NCI-H2029 treated with DMSO at 0.1 percent for 48 hours (cell line): ENCODE measurements around the gene NME2.
"Not testable (repeated sequence)": the region's sequence is repeated elsewhere in the genome, so short reads cannot be mapped to it uniquely, and the experiment has no call there.

ENCODE experiments used
- DNase-seq: peaks from one replicate; lab custom pipeline; 2025; lab: John Stamatoyannopoulos, UW

NME2 gene

DNA sequence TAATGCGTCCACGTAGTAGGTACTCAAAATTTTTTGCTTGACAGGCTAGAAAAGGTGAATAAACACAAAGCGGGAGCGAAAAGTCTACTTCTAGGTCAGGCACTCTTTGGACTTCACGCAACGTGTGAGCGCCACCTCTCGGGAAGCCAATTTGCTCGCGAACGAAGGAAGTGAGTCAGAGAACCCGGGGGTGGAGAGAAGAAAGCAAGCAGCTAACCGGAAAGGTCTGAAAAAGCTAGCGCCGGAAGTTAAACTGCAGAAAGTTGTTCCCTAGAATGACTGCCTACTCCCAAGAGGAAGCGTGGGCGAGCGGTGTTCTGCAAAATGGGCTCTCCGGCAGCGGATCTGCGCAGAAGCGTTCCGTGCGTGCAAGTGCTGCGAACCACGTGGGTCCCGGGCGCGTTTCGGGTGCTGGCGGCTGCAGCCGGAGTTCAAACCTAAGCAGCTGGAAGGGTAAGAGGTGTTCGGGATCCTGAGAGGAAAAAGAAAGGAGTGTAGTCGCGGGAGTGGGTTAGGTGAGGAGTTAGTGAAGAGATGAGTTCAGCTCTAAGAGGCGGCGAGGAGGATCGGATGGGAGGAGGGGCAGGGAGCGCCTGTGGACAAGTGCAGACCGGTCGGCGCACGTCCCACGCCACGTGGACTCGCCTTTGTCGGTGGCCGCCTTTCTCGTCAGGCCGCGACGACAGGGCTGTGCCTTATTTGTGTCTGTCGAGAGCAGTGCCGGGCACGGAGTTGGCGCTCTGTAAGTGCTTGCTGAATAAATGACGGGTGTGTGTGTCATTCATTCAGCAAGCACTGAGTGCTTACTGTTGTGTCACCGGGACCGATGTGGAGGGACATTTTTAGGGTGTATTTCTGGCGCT lies 12.8 kb upstream of the NME2 start, which contains the start of gene NME1:
Gene NME1 (plus strand): TSS at position 350 of the 863 bp plus-strand sequence. CDS start 2,096 bp downstream, outside the sequence.
- peak; percentile 95 for DNase-seq

DNA sequence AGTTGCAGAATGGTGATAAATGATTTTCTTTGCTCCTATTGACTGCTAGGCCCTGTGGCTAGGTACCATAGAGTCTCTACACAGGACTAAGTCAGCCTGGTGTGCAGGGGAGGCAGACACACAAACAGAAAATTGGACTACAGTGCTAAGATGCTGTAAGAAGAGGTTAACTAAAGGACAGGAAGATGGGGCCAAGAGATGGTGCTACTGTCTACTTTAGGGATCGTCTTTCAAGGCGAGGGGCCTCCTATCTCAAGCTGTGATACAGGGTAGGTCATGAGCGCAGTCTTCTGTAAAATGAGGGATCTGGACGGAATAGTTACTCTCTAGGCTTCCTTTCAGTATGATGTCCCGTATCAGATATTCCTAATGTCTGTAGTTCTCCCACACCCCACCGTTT lies 12.0 kb upstream of the NME2 start:
- no peak for DNase-seq

DNA sequence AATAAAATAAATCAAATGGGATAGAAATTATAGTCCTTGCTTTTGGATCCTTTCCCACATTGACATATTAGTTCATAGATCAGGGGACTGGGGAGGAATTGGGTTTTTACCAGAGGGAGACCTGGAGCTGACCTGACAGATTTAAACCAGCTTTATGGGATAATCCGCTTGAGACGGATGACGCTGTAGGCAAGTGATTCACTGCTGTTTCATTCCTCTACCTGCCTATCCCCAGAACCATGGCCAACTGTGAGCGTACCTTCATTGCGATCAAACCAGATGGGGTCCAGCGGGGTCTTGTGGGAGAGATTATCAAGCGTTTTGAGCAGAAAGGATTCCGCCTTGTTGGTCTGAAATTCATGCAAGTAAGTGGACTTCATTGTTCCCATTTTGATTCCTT lies 10.8 kb upstream of the NME2 start:
- DNase-seq: no peak

DNA sequence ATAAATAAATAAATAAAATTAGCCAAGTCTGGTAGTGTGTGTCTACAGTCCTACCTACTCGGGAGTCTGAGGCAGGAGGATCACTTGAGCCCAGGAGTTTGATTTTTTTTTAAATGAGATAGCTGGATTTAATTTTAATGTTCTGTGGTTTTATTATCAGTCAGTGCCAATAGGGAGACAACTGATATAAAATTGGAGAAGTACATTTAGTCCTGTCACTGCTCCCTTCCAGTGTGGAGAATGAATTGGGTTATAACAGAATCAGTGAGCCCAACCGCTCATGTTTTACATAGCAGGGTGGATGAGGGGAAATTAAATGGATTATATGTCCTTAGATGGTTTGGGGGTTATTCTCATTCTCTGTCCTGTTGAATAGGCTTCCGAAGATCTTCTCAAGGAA lies 6.6 kb upstream of the NME2 start:
- DNase-seq: no peak

DNA sequence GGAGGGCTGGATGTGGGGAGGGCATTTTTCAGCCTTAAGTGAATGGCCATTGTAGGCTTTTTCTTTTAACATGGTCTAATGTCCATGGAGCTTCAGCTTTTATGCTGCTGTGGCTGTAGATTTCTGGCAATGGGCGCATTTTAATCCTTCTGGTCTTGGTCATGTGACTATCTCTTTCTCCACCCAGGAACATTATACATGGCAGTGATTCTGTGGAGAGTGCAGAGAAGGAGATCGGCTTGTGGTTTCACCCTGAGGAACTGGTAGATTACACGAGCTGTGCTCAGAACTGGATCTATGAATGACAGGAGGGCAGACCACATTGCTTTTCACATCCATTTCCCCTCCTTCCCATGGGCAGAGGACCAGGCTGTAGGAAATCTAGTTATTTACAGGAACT lies 4.7 kb upstream of the NME2 start:
- no peak for DNase-seq

DNA sequence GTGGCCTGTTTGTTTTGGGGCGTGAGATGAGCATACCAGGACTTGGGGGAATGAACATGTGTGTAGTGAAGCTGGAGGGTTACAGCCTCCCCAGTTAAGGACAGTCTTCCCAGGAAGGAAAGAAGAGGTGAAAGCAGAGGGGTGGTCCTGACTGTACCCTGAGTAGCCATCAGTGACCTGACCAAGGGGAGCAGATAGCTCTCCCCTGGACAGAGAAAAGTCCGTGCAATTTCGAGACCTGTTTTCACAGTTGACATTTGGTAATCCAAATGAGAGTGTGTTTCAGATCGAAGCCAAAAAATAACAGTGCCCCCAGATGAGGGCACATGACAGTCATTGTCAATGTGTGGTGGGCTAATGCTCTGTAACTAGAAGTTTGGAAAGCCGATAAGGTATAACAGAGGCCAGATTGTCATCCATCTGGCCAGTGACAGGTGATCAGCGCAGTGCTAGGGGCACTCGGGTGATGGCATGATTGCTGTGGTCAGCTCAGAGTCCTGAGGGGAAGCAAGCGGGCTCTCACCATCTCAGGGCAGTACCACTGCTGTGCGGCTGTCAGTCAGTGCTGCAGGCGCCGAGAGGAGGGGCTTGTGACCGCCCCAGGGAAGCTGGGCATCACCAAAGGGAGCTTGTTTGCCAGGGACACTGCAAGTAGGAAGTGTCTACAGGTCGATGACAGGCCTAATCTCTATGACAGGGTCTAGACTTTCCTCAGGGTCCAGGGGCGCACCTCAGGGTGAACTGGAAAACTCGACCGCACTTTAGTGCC lies 1.1 kb upstream of the NME2 start:
- no peak for DNase-seq

DNA sequence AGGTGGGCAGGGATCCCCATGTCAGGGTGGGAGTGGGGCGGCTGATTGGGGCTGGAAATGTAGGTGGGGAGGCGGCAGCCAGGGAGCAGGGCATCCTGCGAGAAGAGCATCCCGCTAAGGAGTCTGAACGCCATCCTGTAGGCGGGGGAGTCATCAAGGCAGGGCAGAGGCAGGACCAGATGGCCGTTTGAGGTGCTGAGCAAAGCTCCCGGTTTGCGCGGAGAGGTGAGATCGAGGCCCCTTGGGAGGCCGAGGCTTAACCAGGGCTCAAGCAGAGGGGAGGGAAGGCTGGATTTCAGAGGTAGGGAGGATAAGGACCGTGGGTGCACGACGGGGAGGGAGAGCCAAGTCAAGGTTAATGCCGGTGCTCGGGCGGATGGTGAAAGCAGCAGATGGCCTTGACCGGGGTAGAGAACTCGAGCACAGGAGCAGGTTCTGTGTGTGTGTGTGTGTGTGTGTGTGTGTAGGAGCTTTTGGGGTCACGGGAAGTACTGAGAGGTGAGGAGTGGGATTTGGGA lies 472 bp upstream of the NME2 start:
- DNase-seq: no peak

DNA sequence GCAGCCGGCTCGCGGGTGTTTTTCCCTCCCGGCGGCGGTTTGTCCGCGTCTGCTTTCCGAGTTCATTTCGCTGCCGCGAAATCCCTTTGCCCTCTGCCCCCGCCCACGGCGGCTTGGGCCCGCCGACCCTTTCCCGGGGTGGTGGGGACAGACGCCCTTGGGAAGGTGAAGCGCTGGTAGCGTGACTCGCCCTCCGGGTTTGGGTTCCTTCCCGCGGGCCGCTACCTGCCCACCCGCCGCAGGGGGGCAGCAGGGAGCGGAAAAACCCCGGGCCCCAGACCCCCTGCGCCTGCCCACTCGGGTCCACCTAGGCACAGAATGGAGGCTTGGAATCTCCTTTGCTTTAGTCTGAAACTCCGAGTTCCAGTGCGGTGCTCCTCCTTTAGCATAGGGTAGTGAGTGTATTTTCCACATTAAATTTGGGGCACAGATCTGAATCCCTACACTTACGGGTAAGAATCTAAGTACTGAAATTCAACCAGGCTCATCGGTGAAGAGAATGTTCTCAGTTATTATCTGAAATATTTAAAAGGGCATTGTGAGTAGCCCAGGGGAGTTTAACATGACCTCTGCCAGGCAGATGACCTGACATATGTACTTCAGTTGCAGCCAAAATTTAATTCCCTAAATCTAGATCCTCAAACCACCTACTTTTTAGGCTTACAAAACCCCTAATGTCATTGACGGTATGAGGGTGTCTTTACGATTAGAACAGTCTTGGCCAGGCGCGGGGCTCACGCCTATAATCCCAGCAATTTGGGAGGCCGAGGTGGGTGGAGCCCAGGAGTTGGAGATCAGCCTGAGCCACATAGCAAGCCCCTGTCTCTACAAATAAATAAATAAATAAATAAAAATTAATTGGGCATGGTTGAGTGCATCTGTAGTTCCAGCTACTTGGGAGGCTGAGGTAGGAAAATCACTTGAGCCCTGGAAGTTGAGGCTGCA lies 1.0 kb downstream of the NME2 start:
- no peak for DNase-seq

DNA sequence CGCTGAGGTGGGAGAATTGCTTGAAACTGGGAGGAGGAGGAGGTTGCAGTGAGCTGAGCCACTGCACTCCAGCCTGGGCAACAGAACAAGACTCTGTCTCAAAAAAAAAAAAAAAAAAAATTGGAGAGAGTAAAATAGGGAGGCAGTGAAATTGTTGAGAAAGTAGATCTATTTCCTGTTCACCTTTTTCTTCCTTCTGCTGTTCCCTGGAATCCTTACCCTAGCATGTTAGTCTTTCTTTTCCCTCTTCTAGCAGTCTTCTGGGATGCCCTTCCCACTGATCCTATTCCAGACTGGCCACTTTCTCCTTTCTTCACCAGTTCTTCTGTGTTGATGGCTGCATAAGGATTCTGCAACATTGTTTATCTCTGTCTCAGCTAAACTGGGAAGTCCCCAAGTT lies 3.1 kb downstream of the NME2 start:
- no peak for DNase-seq

DNA sequence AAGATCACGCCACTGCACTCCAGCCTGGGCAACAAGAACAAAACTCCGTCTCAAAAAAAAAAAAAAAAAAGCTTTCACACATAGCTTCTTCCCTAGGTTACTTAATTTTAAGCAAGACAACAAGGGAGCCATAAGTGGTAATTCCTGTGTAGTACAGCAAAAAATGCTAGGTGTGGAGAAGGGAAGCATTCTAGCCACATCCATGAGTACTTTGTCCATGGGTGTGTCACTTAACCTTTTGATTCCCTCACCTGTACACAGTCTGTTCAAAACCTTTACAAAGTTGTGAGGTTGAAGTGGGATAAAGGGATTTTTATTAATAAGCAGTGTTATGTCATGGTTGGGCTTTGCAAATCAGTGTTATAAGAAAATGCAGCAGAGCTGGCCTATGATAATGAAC lies 4.5 kb downstream of the NME2 start:
- DNase-seq: no peak

DNA sequence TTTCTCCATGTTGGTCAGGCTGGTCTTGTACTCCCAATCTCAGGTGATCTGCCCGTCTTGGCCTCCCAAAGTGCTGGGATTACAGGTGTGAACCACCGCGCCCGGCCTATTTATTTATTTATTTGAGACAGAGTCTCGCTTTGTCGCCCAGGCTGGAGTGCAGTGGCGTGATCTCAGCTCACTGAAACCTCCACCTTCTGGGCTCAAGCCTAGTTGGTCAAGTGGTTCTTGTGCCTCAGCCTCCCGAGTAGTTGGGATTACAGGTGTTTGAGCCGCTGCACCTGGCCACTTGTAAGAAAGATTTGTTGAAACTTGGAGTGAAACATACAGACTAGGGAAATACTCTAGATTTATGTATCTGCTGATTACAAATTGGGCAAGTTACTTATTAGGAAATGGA lies 5.8 kb downstream of the NME2 start:
- DNase-seq: not testable (repeated sequence)

DNA sequence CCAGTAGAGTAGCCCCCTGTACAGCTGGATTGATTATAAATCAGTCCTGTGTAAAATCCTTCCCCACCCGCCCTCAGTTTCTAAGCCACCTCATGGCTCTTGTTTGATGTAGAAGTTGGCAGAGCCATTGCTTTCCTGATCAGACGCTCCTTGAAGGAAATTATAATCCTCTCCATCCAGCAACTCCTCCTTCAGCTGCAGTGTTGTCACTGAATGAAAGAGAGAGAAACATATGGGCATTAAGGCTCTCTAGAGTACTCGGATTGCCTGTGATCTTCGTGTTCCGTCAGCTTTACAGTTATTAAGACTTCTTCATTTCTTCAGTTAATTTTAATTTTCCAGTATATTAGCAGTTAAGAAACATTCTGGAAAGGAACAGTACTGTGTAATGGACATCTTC lies 14.3 kb downstream of the NME2 start:
- no peak for DNase-seq

DNA sequence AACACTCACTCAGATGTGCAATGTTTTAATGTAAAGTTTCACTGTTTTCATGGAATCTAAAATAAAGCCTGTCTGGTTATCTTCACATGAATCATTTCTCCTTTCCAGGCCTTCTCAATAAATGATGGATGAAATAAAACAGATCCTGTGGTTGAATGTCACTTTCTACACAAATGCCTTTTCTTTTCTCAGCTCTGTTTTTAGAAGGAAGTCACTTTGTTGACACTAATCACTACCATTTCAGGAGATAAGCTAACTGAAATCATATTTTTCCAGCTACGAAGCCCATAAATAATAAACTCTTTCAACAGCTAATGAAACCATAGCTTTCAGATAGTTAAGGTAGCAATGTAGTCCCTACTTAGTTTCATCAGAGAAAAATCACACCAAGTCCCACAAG lies 17.9 kb downstream of the NME2 start:
- DNase-seq: no peak

DNA sequence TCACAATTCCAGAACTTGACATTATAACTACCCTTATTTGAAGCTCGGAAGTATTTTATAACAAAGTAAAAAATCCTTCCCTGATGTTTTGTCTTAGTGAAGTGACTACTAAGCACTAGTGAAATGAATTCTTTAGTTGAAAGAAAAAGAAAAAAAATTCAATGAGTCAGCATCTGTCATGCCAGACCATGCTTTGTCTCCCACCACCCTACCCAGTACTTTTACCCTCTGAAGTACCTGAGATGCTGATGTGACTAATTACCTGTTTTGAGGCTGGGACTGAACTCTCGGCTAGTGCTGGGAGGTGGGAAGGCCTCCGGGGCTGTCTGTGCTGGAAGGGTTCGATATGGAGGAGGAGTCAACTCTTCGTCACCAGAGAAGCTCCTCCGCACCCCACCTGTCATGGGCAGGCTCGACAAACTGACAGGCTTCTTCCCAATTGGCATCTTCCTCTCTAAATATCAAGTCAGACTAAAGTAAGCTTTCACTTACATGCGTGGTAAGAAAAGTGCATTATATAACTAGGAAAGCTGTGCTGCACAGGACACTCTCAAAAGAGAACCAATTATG lies 19.6 kb downstream of the NME2 start:
- no peak for DNase-seq

DNA sequence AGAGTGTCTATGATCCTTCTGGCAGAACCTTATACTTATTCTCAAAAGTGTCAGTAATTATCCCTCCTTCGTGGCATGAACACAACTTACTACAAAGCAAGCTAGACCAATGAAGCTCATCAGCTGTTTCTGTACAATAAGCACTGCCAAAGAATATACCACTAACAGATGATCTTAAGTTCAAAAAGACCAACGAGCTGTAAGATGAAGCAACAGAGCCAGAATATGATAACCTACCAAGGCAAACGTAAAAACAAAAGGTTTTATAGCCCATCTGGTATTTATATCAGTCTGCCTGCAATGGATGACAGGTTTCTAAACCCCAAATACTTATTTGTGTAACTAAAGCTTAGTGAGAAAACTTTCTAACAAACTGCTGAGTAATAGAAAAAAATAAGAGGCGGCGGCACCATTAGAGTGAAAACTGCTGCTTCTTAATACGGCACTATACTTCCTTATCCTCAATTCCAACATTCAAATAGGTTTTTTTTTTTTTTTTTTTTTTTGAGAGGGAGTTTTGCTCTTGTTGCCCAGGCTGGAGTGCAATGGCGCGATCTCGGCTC lies 22.1 kb downstream of the NME2 start:
- DNase-seq: no peak

DNA sequence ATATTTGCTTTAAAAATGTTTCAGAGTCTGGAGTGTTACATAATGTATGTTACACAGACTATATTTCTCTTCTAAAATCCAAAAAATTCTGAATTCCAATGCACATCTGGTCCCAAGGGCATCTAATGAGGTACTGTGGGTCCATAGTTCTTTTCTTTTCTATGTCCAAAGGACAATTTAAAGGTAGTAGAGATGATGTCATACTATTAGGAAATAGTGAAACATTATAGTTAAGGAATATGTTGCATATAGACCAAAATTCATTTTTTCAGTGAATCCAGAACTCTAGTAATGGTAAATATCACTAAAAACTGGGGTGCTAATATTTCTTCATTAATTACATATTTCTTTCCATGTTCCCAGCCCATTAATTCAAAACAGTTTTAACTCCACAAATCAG lies 23.0 kb downstream of the NME2 start:
- DNase-seq: no peak

DNA sequence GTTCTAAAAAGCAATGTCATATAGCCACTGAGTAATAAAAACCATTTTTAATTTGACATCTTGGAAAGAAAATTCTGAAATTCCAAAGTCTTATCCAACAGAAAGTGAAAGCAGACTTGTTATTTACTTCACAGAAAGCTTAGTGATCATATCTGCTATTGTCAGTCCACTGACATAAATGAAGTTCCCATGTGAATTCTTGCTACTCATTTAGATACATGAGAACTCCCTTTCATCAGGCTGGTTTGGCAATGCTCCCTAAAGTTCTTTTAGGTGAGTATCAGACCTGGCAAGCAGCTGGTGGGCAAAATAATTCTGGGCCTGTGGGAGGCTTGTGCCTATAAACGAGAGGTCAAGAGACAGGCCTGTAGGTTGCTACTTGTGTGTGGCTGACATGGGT lies 23.4 kb downstream of the NME2 start:
- no peak for DNase-seq

DNA sequence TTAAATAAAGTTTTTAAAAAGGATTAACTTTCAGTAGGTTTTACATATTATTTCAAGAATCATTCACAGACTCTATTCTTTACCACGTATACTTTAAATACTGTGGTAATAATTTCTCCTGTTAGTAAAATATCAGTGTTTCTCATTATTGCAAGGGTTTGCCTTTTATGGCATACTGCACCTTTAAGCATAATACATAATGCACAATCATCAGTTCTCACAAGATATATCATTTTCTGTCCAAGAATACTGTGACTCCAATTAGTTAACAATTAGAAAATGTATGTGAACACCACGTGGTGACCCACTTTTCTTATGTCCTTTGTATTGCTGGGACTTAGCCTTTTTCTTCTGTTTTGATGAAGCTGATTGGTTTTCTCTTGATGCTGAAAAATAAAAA lies 25.7 kb downstream of the NME2 start:
- DNase-seq: no peak

DNA sequence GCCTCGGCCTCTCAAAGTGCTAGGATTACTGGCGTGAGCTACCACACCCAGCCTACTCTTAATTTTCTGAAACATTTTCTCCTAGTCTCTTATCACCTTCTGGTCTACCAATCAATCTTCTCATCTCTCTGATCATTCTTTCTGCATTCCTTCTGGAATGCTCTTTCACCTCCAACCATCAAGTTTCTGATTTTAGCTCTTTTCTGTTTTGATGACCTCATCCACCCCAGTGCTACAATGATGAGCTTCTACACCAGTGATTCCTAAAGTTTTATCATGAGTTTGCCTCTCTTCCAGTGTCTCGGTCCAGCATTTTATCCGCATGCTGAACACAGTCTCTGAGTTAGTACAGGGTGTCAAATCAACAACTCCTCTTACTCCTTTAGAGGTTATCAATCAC lies 31.5 kb downstream of the NME2 start:
- DNase-seq: no peak

DNA sequence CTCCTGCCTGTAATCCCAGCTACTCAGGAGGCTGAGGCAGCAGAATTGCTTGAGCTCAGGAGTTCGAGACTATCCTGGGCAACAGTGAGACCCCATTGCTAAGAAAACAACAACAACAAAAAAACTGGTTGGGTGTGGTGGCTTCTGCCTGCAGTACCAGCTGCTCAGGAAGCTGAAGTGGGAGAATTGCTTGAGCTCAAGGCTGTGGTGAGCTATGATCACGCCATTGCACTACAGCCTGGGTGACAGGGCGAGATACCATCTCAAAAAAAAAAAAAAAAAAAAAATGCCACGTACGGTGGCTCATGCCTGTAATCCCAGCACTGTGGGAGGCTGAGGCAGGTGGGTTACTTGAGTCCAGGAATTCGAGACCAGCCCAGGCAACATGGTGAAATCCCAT lies 34.1 kb downstream of the NME2 start:
- no peak for DNase-seq

DNA sequence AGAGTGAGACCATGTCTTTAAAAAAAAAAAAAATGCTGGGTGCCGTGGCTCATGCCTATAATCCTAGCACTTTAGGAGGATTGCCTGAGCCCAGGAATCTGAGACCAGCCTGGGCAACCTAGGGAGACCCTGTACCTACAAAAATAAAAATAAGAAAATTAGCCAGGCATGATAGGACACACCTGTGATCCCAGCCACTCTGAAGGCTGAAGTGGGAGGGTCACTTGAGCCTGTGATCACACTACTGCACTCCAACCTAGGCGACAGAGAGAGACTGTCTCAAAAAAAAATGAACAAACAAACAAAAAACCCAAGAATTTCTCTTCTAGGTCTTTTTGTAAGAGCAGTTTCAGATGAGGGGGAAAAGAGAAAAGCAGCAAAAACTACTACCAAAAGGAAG lies 34.6 kb downstream of the NME2 start:
- no peak for DNase-seq
